Measurements from ENCODE around the gene DNAJB6. TPM values are rescaled to one million over a fixed set of nuclear protein-coding genes. Genes with fewer than 3 reads are reported as not detected.

DNAJB6 gene
- total RNA-seq, 4 donors from 2014 or later, result 152 to 230 (median 185) TPM

GRCh38 chr7:157436763-157437480 is 100.1 kb downstream of the DNAJB6 start:
- Histone ChIP-seq H3K4me3 (no peak overlapping the region), H3K27me3 (peaks cover 6% of the 10 kb centered on the region), H3K9me3 (no peaks in the 10 kb centered on the region), H3K4me1 (peaks cover 9% of the 10 kb centered on the region), H3K36me3 (no peaks in the 10 kb centered on the region), H3K27ac (no peak overlapping the region)
- 64% methylated on average over 13 of the region's 13 CpGs for WGBS
- TF ChIP-seq POLR2A (IDR thresholded peaks at IDR 0.05) (no peak), EP300 (IDR thresholded peaks at IDR 0.05) (no peak), POLR2AphosphoS5 (IDR thresholded peaks at IDR 0.05) (no peak), CTCF (IDR thresholded peaks at IDR 0.05) (no peak)
- DNase-seq (ENCODE audit: low spot score in 2 of 2), result peak; percentile 11 to 40

- DNase-seq (ENCODE audit: low spot score in 2 of 2), result peak; percentile 11 to 48
- 64% methylated on average over 9 of the region's 9 CpGs for WGBS
- no peak for TF ChIP-seq POLR2A (IDR thresholded peaks at IDR 0.05)
- no peak for TF ChIP-seq CTCF (IDR thresholded peaks at IDR 0.05)
- TF ChIP-seq EP300 (IDR thresholded peaks at IDR 0.05), result no peak
- Histone ChIP-seq H3K4me3 (no peak overlapping the region), H3K36me3 (no peaks in the 10 kb centered on the region), H3K27ac (no peak overlapping the region), H3K27me3 (peaks cover 6% of the 10 kb centered on the region), H3K9me3 (no peaks in the 10 kb centered on the region), H3K4me1 (peaks cover 5% of the 10 kb centered on the region)
Measured at GRCh38 chr7:157437519-157438061, 100.8 kb downstream of the DNAJB6 start.

DNA sequence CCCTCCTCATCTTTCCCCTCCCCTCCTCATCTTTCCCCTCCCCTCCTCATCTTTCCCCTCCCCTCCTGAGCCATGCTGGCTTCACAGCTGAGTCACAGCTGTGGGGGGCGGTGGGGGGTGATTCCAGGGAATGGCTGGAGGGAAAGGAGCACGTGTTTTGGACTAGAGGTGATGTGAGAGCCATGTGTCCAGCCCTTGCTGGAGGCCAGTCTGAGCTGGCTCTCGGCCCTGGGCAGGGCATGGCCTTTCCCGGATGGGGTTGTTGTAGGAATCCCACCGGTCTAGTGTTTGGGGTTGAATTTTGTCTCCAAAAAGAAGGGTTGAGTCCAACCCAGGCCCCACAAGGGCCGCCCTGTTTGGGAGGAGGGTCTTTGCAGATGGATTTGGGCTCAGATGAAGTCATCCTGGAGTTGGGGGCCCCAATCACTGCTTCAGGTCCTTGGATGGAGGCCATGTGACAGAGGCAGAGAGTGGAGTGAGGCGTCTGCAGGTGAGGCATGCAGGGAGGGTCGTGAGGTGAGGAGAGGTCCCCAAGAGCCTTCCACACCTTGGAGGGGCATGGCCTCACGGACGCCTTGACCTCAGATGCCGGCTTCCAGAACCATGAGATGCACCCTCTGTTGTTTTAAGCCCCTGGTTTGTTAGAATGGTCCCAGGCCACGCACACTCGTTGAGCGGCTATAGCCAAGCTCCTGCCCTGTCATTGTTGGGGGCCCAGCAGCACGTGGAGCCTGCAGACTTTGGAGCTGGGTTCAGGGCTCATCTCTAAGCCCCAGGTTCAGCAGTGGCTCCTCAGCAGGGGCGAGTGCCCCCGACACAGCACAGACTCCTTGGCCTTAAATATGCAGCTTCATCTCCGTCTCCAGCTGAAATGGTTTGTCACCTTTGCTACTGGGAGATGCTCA is 101.6 kb downstream of the DNAJB6 start:
- peaks cover 6% of the 10 kb centered on the region for H3K27me3 ChIP-seq
- H3K4me3 ChIP-seq, result no peak overlapping the region
- no peaks in the 10 kb centered on the region for H3K4me1 ChIP-seq
- no peaks in the 10 kb centered on the region for H3K9me3 ChIP-seq
- H3K36me3 ChIP-seq, result no peaks in the 10 kb centered on the region
- TF ChIP-seq EP300 (IDR thresholded peaks at IDR 0.05), result no peak
- no peak for TF ChIP-seq CTCF (IDR thresholded peaks at IDR 0.05)
- TF ChIP-seq POLR2A (IDR thresholded peaks at IDR 0.05), result no peak
- no peak for TF ChIP-seq POLR2AphosphoS5 (IDR thresholded peaks at IDR 0.05)
- H3K27ac ChIP-seq, result no peak overlapping the region
- DNase-seq (ENCODE audit: low spot score in 2 of 2), result peak; percentile 20 to 71
- WGBS, result 62% methylated on average over 8 of the region's 18 CpGs

- H3K36me3 ChIP-seq, result no peaks in the 10 kb centered on the region
- no peak for TF ChIP-seq POLR2A (IDR thresholded peaks at IDR 0.05)
- TF ChIP-seq POLR2AphosphoS5 (IDR thresholded peaks at IDR 0.05), result no peak
- no peak for TF ChIP-seq EP300 (IDR thresholded peaks at IDR 0.05)
- no peak for TF ChIP-seq CTCF (IDR thresholded peaks at IDR 0.05)
- WGBS, result 93% methylated on average over 6 of the region's 6 CpGs
- no peak overlapping the region for H3K4me3 ChIP-seq
- DNase-seq (ENCODE audit: low spot score in 2 of 2), result peak; percentile 18 to 57
- H3K9me3 ChIP-seq, result no peaks in the 10 kb centered on the region
- H3K27ac ChIP-seq, result no peak overlapping the region
- H3K4me1 ChIP-seq, result no peaks in the 10 kb centered on the region
- peaks cover 6% of the 10 kb centered on the region for H3K27me3 ChIP-seq
Measured at GRCh38 chr7:157439149-157439548, 102.3 kb downstream of the DNAJB6 start.

DNA sequence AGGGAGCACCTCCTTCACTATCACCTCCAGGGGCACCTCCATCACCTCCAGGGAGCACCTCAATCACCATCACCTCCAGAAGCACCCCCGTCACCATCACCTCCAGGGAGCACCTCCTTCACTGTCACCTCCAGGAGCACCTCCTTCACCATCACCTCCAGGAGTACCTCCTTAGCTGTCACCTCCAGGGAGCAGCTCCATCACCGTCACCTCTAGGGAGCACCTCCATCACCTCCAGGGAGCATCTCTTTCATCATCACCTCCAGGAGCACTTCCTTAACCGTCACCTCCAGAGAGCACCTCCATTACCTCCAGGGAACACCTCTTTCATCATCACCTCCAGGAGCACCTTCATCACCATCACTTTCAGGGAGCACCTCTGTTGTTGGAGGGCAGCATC is 103.0 kb downstream of the DNAJB6 start:
- no peak overlapping the region for H3K4me3 ChIP-seq
- TF ChIP-seq POLR2AphosphoS5 (IDR thresholded peaks at IDR 0.05), result no peak
- TF ChIP-seq POLR2A (IDR thresholded peaks at IDR 0.05), result no peak
- no peak for TF ChIP-seq CTCF (IDR thresholded peaks at IDR 0.05)
- no peak for TF ChIP-seq EP300 (IDR thresholded peaks at IDR 0.05)
- DNase-seq (ENCODE audit: low spot score in 2 of 2), result peak; percentile 13 to 38
- H3K36me3 ChIP-seq, result no peaks in the 10 kb centered on the region
- H3K27ac ChIP-seq, result no peak overlapping the region
- no peaks in the 10 kb centered on the region for H3K9me3 ChIP-seq
- no peaks in the 10 kb centered on the region for H3K4me1 ChIP-seq
- 78% methylated on average over 3 of the region's 3 CpGs for WGBS
- H3K27me3 ChIP-seq, result peaks cover 6% of the 10 kb centered on the region

Measured in suprapubic skin (tissue), 4 donors.